Heart right ventricle (tissue), 16 donors: ENCODE data around the gene POLL. TPM values are rescaled to one million over a fixed set of nuclear protein-coding genes. Genes with fewer than 3 reads are reported as not detected.
A peak's percentile ranks its signal among the peaks of the same experiment; 100 is the strongest.

Experiments used
- ATAC-seq, 8 donors: fragments of 200-7000 bp; cut with Tn5 transposase; one replicate each; pipeline ENCODE4 v1.9.1; 2020; ENCODE audit warnings: mild to moderate bottlenecking in 8 of 8, moderate library complexity in 8 of 8, moderate number of reproducible peaks in 1 of 8
- DNase-seq, 2 donors: peaks; one replicate each; pipeline ENCODE4 v3.0.0-alpha.2; 2020
- H3K27ac ChIP-seq, 10 donors: fragments of 200-600 bp; sonication (generic) in 2 of 10; one replicate each; pipeline versions ENCODE4 v1.5.0 to v1.8.0; 2020 to 2022; ENCODE audit warnings: mild to moderate bottlenecking in 3 of 10
- H3K27me3 ChIP-seq, 7 donors: fragments of 200-600 bp; one replicate each; pipeline ENCODE4 v1.8.0; 2021 to 2022; ENCODE audit warnings: mild to moderate bottlenecking in 2 of 7
- H3K36me3 ChIP-seq, 9 donors: fragments of 200-600 bp; sonication (generic) in 1 of 9; one replicate each; pipeline versions ENCODE4 v1.5.0 to v1.8.0; 2020 to 2022; ENCODE audit warnings: mild to moderate bottlenecking in 2 of 9
- H3K4me1 ChIP-seq, 9 donors: fragments of 200-600 bp; sonication (generic) in 1 of 9; one replicate each; pipeline versions ENCODE4 v1.5.0 to v1.8.0; 2020 to 2022; ENCODE audit warnings: mild to moderate bottlenecking in 4 of 9
- H3K4me3 ChIP-seq, 10 donors: fragments of 200-600 bp; sonication (generic) in 2 of 10; one replicate each; pipeline versions ENCODE4 v1.5.0 to v1.8.0; 2020 to 2022; ENCODE audit warnings: mild to moderate bottlenecking in 7 of 10, moderate library complexity in 2 of 10
- H3K9me3 ChIP-seq, 11 donors: fragments of 200-600 bp in 10 of 11; sonication (generic) in 2 of 11; one replicate each; pipeline versions ENCODE4 v1.5.0 to v1.8.0; 2013 to 2022; ENCODE audit warnings: mild to moderate bottlenecking in 2 of 11, control low read depth in 1 of 11, moderate library complexity in 1 of 11
- CTCF ChIP-seq, 9 donors: fragments of 200-600 bp; sonication (generic) in 2 of 9; IDR thresholded peaks; one replicate each; pipeline versions ENCODE4 v1.5.0 to v1.8.0; 2021 to 2022; ENCODE audit warnings: antibody characterized with exemption in 9 of 9, mild to moderate bottlenecking in 5 of 9, moderate library complexity in 1 of 9
- WGBS, 2 donors: extraction: QIAGEN DNeasy Blood & Tissue Kit; methylation state at CpG; one replicate each; pipeline ENCODE4 v1.1.7; 2013; ENCODE audit warnings: inconsistent platforms in 1 of 2; 5-methylcytosine and 5-hydroxymethylcytosine counted together
- intact Hi-C, 10 donors: fragments of 100-400 bp; cut with DNase I; formaldehyde crosslinking; loops; one replicate each; pipeline versions ENCODE4 v1.11.1 to v1.14.2; 2022
- polyA plus RNA-seq, 2 donors: library from polyadenylated mRNA; stranded (reverse); fragments of 200-250 nt; gene quantifications; one replicate each; pipeline ENCODE4 v1.2.3, GENCODE V29; 2013
- total RNA-seq, 10 donors: library from RNA; stranded (reverse); fragmentation: NEBNext Ultra II Directional in 3 of 10; extraction: Animal tissue kit (Norgen Biotek cat#: 25700) in 3 of 10; gene quantifications; one replicate each; pipeline versions ENCODE4 v1.2.1 to v1.2.4, GENCODE V29; 2021 to 2023
- donor health status: Arrhythmogenic right ventricular cardiomyopathy.
- donor health status: ischemic (EF 13 %, LVEDD 7.1; RV severe dilation, severe dysfunction).
- donor health status: healthy with polysubstance abuse.
- donor health status: DM: no; HTN: yes; CAD: no.
- donor health status: DM: no; HTN: no; CAD: no.
- donor health status: ischemic (EF 25% LVEDD 6.9; RV normal size, moderate dysfunction).
- donor health status: ischemic (EF 25% LVEDD 5.7; RV mildly dilated, moderate dysfunction).
- donor health status: healthy.
- donor health status: DM: yes; HTN: yes; CAD: no.
- donor health status: Ischemic cardiomyopathy.
- donor health status: ischemic (EF 35%, LVEDD 5.7; RV mildly dilated, moderate dysfunction).
- donor health status: nonischemic (EF 11% LVEDD 7.7; RV severe dilation, severe dysfunction).
- donor health status: DM: yes; HTN: yes; CAD: no.
- donor health status: PGD.
- donor health status: ischemic (EF 29% LVEDD 5.4; RV normal size, mild dysfunction).
- donor health status: nonischemic (EF 23%, LVEDD 6.1; RV moderate dilation, normal function).

Gene POLL
- total and polyA plus RNA-seq, 12 donors: 13.1 to 27.9 (median 17.1) TPM

DNA sequence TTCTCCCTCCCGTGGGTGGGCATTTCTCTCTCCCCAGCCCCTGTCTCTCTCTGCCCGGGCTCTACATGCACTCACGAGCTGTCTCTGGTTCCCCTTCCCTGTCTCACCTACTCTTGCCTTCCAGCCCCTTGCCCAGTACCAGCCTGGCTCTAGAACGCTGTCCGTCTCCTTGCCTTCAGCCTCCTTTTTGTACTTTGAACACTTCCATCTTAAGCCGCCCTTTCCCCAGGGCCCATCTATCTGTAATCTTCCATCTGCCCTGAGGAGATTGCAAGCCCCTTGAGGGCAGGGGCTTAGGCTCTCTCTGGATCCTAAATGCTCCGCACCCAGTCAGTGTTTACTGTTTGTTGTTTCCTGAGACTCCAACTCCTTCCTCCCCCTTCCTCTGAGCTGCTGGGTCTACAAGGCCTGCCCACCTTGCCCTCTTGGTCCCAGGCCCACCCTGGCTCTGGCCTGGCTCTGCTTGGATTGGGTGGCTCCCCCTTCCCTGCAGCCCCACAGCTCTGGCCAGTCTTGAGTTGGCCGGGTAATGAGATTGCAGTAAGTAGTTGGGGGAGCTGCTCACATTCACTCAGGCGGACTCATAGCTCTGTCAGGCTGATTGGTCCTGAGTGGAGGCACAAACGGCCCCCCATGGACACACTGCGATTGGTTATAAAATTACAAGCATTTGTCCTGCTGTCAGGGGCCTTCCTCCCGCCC lies 28.3 kb downstream of the POLL start:
- H3K4me3 ChIP-seq: no peak overlapping the region
- no peaks in the 10 kb centered on the region for H3K4me1 ChIP-seq
- peaks cover 0 to 21% (median 6%) of the 10 kb centered on the region in 7 donors for H3K27me3 ChIP-seq
- TF ChIP-seq CTCF (IDR thresholded peaks at IDR 0.05): no peak
- no peak overlapping the region for H3K27ac ChIP-seq
- intact Hi-C loops: loop anchor here in 8 of 10 donors (10.0 kb wide), 4 partner anchors 255 to 285 kb away; no protein-coding TSS in a partner anchor
- no peaks in the 10 kb centered on the region for H3K9me3 ChIP-seq
- H3K36me3 ChIP-seq: peaks cover 0 to 17% (median 0%) of the 10 kb centered on the region in 9 donors
- WGBS, 2 donors: 75 to 83% methylated on average over 12 of the region's 12 CpGs
- ATAC-seq: no peak
- DNase-seq: no peak

DNA sequence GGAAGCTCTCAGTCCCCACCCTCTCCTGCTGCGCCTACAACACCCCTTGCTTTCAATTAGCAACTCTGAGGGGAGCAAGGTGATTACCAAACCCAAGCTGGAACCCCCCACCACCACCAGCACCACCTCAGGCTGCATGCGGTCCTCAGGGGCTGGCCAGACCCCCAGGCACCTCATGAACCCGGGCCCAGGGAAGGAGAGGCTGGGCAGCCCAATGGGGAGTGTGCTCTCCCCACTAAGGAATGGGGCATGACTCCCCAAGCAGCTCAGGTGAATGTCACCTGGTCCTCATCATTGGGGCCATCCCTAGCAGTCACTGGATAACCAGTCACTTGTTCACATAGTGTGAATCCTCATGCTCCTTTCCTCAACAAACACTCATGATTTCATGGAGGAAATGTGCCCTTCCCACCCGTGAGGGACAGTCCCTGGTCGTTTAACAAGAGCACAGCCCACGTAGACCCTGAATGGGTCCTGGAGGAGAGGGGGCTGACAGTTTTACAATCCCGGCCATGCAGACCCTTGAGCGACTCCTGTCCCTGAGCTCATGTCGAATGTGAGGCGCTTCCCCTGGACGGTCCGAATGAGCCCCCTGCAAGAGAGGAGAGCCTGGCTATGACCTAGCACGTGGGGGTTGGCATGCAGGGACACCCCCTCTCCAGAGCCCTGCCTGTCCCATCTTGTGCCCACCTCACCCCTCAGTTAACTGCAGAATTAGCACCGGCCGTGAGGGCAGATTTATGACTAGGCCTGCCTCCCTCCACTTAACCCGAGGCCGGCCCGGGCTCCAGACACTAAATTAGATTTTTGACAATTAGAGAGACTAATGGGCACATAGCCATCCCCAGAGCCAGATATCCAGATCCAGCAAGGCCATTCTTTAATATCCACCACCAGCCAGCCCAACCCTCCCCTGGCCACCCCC lies 29.1 kb downstream of the POLL start:
- Histone ChIP-seq H3K4me3 (no peak overlapping the region), H3K9me3 (no peaks in the 10 kb centered on the region), H3K27ac (no peak overlapping the region), H3K4me1 (no peaks in the 10 kb centered on the region), H3K27me3 (peaks cover 0 to 13% (median 0%) of the 10 kb centered on the region in 7 donors), H3K36me3 (peaks cover 0 to 25% (median 6%) of the 10 kb centered on the region in 9 donors)
- WGBS, 2 donors: 72 to 80% methylated on average over 18 of the region's 18 CpGs
- no peak for ATAC-seq
- TF ChIP-seq CTCF (IDR thresholded peaks at IDR 0.05): no peak
- intact Hi-C loops: no loop called here
- DNase-seq: no peak

DNA sequence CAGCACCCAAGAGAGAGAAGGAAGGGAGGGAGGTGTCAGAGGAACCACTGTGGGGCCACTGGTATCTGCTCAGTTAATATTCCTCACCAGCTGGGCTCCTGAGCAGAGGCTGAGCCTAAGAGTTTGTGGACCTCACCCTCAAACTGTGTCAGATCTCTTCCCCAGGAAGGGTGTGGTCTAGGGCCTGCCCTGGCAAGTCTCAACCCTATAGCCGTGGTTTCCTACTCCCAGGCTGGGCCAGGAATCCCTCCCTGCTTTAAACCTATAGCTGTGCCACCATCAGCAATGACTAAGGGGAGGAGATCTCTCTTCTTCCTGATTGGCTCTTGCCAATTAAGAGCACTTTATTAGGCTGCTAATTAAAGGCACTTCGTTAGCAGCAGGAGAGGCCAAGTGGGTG lies 29.9 kb downstream of the POLL start:
- intact Hi-C loops: no loop called here
- Histone ChIP-seq H3K9me3 (no peaks in the 10 kb centered on the region), H3K27ac (no peak overlapping the region), H3K27me3 (peaks cover 0 to 6% (median 0%) of the 10 kb centered on the region in 7 donors), H3K4me1 (no peaks in the 10 kb centered on the region), H3K36me3 (peaks cover 0 to 32% (median 6%) of the 10 kb centered on the region in 9 donors), H3K4me3 (no peak overlapping the region)
- TF ChIP-seq CTCF (IDR thresholded peaks at IDR 0.05): no peak
- no peak for DNase-seq
- ATAC-seq: peak in 2 of 8 donors; percentile 15 to 17
- 61% methylated on average over 2 of the region's 2 CpGs for WGBS, 2 donors

GRCh38 chr10:101557541-101557940 lies 30.5 kb downstream of the POLL start:
- intact Hi-C loops: no loop called here
- DNase-seq (no peak), ATAC-seq (no peak)
- TF ChIP-seq CTCF (IDR thresholded peaks at IDR 0.05): no peak
- Histone ChIP-seq H3K9me3 (no peaks in the 10 kb centered on the region), H3K36me3 (peaks cover 0 to 39% (median 9%) of the 10 kb centered on the region in 9 donors), H3K4me1 (no peaks in the 10 kb centered on the region), H3K27ac (no peak overlapping the region), H3K27me3 (no peaks in the 10 kb centered on the region), H3K4me3 (no peak overlapping the region)
- 82 to 93% methylated on average over 2 of the region's 2 CpGs for WGBS, 2 donors
